C4-2B (cell line): ENCODE measurements around the gene ACOT11.
A peak's percentile ranks its signal among the peaks of the same experiment; 100 is the strongest.

Experiments used
- H3K27ac ChIP-seq: fragments of 450-650 bp; 2 replicates; pipeline ENCODE4 v1.5.1; 2017
- CTCF ChIP-seq: fragments of 450-650 bp; conservative IDR thresholded peaks from 2 replicates; pipeline ENCODE4 v1.5.1; 2017; ENCODE audit warnings: mild to moderate bottlenecking
- ZFX ChIP-seq: fragments of 450-650 bp; IDR thresholded peaks from 2 replicates; pipeline ENCODE4 v1.6.1; 2017

The ACOT11 gene

DNA sequence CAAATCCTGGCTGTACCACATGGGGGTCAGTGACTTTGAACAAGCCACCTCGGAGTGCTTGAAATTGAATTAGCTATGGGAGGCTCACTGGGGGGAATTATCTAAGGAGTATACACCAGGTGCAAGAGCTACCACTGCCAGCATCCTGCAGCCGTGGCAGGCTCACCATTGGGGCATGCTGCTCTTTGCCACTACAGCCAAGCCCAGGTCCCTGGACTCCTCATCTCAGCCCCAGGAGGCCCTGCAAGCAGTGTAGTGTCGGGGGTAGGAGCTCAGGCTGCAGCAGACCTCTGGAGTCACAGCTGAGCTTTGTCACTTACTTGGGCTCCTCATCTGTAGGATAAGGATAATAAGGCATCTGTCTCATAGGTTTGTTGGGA is 35.3 kb downstream of the ACOT11 start:
- H3K27ac ChIP-seq: peak overlapping the region; percentile 82; the same call in 1 of the 2 replicates
- TF ChIP-seq ZFX: no peak
- TF ChIP-seq CTCF: no peak

GRCh38 chr1:54583871-54584270 is 35.8 kb downstream of the ACOT11 start:
- no peak overlapping the region for H3K27ac ChIP-seq
- TF ChIP-seq CTCF (no peak), ZFX (no peak)

DNA sequence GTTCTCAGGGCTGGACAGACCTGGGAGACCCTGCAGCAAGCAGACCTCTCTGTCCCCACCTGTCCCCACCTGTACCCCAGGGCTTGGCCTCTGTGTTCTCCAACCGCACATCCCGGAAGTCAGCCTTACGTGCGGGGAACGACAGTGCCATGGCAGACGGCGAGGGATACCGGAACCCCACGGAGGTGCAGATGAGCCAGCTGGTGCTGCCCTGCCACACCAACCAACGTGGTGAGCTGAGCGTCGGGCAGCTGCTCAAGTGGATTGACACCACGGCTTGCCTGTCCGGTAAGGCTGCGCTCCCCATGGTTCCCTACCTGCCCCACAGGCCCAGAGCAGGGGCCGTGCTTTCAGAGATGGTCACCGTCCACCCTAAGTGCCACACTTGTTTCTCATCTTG is 36.5 kb downstream of the ACOT11 start:
- no peak overlapping the region for H3K27ac ChIP-seq
- TF ChIP-seq CTCF (no peak), ZFX (no peak)

DNA sequence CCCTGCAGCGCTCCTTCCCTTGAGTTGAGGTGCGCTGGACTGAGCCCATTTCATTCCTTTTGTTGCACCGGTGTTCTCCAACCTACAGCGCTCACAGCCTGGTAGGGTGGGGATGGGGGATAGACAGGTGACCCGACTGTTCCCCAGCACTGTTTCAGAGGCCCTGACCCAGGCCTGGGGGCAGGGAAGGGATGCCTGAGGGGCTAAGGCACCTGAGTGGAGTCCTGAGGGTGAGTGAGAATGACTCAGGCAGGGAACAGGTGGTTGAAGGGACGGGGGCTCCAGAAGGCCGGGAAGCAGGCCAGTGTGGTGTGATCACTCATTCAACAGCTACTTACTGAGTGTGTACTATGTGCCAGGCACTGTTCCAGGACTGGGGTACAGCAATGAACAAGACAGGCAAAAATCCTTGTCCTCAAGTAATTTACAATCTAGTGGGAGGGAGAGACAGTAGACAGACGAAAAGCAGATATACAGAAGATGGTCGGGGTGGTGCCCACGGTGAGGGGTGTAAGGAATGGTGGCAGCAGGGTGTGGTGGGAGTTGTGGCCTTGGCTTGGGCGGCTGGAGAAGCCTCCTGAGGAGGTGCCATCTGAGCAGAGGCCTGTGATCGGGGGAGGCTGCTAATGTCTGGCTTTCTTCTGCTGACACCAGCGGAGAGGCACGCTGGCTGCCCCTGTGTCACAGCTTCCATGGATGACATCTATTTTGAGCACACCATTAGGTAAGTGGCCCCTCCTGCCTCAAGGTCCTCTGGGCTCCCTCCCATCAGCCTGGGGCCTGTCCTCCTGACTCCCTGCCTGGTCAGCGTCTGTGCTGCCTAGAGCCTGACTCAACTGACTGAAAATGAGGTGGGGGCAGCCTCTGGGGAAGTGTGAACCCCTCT is 37.4 kb downstream of the ACOT11 start:
- no peak for TF ChIP-seq ZFX
- TF ChIP-seq CTCF: no peak
- H3K27ac ChIP-seq: no peak overlapping the region

- no peak overlapping the region for H3K27ac ChIP-seq
- TF ChIP-seq CTCF (no peak), ZFX (no peak)
These were observed 40.3 kb downstream of the ACOT11 start for GRCh38 chr1:54588377-54588776.

- no peak overlapping the region for H3K27ac ChIP-seq
- TF ChIP-seq CTCF (no peak), ZFX (no peak)
These were observed 43.2 kb downstream of the ACOT11 start for GRCh38 chr1:54591127-54591756.

DNA sequence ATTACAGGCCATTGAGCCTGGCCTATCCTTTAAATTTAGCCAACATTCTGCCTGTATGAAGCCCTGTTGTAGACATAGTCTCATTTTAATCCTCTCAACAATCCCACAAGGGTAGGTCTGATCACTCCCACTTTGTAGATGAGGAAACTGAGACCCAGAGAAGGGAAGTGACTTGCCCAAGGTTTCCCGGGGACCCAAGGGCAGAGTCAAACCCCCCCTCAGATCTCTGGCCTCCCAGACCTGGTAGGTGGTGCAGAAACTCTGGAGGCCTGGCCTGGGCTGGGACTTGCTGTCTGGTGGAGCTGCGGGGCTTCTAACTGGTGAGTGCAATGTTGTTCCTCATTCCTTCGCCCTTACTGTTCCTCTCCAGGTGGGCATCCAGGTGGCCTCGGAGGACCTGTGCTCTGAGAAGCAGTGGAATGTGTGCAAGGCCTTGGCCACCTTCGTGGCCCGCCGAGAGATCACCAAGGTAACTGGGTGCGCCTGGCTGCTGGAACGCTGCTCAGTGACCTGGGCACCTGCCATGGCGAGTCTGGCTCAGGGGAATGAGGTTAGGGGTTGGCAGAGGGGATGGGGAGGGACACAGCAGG is 45.6 kb downstream of the ACOT11 start:
- no peak overlapping the region for H3K27ac ChIP-seq
- no peak for TF ChIP-seq ZFX
- TF ChIP-seq CTCF: no peak
